Measurements from ENCODE around the gene ITPR2. TPM values are rescaled to one million over a fixed set of nuclear protein-coding genes. Genes with fewer than 3 reads are reported as not detected.
A peak's percentile ranks its signal among the peaks of the same experiment; 100 is the strongest.

Gene ITPR2
- total RNA-seq, 3 donors from 2014 or later, result 33.3 to 60.8 (median 54.0) TPM

DNA sequence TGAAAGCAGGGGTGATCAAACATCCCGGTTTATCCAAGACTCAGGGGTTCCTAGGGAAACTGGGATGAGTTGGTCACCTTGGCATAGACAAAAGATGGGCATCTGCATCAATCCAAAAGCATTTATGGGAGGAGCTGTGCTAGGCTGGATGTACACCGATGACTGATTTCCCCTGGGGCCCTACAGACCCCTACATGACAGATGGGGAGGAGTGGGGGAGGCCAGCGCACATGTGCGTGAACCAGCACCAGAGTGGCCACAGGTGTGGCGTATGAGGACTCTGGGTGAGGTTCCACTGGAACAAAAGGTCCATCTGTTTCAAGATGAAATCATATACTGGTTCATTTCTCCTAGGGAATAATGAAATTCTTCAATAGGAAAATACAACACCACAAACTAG is 210.4 kb downstream of the ITPR2 start:
- DNase-seq (no peak), ATAC-seq (no peak)
- H3K4me3 ChIP-seq, result no peak overlapping the region
- H3K9me3 ChIP-seq, result no peaks in the 10 kb centered on the region
- TF ChIP-seq, protein P1, sequence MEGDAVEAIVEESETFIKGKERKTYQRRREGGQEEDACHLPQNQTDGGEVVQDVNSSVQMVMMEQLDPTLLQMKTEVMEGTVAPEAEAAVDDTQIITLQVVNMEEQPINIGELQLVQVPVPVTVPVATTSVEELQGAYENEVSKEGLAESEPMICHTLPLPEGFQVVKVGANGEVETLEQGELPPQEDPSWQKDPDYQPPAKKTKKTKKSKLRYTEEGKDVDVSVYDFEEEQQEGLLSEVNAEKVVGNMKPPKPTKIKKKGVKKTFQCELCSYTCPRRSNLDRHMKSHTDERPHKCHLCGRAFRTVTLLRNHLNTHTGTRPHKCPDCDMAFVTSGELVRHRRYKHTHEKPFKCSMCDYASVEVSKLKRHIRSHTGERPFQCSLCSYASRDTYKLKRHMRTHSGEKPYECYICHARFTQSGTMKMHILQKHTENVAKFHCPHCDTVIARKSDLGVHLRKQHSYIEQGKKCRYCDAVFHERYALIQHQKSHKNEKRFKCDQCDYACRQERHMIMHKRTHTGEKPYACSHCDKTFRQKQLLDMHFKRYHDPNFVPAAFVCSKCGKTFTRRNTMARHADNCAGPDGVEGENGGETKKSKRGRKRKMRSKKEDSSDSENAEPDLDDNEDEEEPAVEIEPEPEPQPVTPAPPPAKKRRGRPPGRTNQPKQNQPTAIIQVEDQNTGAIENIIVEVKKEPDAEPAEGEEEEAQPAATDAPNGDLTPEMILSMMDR (IDR thresholded peaks at IDR 0.05), result no peak
- intact Hi-C loops (cut with DNase I, micrococcal nuclease), result no loop called here
- no peaks in the 10 kb centered on the region for H3K4me1 ChIP-seq (ENCODE audit: low read depth)
- no peaks in the 10 kb centered on the region for H3K36me3 ChIP-seq (ENCODE audit: low read depth)

DNA sequence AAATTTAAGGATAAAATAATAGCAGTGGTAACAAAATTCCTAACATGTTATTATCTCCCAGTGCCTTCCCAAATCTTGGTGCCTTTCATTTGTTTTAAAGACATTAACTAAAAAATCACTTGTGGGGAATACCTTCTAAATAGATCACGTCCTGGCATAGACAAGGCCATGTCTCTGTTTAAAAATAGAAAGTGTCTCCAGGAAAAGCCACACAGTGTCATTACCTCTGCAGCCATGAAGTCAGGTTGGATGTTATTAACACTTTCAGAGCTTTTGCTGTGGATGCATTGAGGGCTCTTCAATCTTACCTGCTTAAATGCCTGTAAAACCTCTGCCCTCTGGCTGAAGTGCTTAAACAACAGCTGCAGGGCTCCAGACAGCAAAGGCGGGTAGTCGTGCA is 211.1 kb downstream of the ITPR2 start:
- Histone ChIP-seq H3K36me3 (ENCODE audit: low read depth) (no peaks in the 10 kb centered on the region), H3K4me3 (no peak overlapping the region), H3K9me3 (no peaks in the 10 kb centered on the region), H3K4me1 (ENCODE audit: low read depth) (no peaks in the 10 kb centered on the region)
- TF ChIP-seq, protein P1 (IDR thresholded peaks at IDR 0.05), result no peak
- ATAC-seq (no peak), DNase-seq (no peak)
- intact Hi-C loops (cut with DNase I, micrococcal nuclease), result no loop called here

DNA sequence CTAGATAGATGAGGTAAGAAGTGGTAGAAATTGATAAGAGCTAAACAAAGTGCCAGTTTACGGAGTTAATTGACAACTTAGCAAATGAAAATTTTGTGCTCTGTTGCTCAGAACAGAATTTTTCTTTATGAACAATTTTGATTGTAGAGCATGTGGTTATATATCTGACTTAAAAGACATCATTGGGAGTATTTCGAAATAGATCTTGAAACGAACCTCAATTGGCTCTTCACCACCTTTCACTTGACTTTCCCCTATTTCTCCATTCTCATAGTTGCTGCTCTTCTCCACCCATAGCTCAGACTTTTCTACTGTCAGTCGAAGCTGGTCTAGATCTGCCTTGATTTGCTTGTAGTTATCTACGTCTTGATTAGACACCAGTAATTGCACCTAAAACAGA is 212.1 kb downstream of the ITPR2 start:
- no peak for DNase-seq
- Histone ChIP-seq H3K9me3 (no peaks in the 10 kb centered on the region), H3K36me3 (ENCODE audit: low read depth) (no peaks in the 10 kb centered on the region), H3K4me1 (ENCODE audit: low read depth) (no peaks in the 10 kb centered on the region), H3K4me3 (no peak overlapping the region)
- intact Hi-C loops (cut with DNase I, micrococcal nuclease), result no loop called here
- no peak for ATAC-seq
- TF ChIP-seq, protein P1 (IDR thresholded peaks at IDR 0.05), result no peak

DNA sequence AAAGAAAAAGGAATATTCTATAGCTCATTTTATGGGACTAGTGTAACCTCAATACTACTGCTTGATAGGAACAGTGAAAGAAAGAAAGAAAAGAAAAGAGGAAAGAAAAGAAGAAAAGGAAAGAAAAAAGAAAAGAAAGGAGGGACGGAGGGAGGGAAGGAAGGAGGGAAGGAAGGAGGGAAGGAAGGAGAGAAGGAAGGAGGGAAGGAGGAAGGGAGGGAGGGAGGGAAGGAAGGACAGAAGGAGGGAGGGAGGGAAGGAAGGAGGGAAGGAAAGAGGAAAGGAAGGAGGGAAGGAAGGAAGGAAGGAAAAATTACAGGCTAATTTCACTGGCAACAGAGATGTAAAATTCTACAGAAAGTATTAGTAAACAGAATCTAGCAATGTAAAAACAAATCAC is 215.5 kb downstream of the ITPR2 start:
- Histone ChIP-seq H3K9me3 (no peaks in the 10 kb centered on the region), H3K4me3 (no peak overlapping the region), H3K36me3 (ENCODE audit: low read depth) (no peaks in the 10 kb centered on the region), H3K4me1 (ENCODE audit: low read depth) (no peaks in the 10 kb centered on the region)
- TF ChIP-seq, protein P1 (IDR thresholded peaks at IDR 0.05), result no peak
- ATAC-seq (no peak), DNase-seq (no peak)
- intact Hi-C loops (cut with DNase I, micrococcal nuclease), result no loop called here

DNA sequence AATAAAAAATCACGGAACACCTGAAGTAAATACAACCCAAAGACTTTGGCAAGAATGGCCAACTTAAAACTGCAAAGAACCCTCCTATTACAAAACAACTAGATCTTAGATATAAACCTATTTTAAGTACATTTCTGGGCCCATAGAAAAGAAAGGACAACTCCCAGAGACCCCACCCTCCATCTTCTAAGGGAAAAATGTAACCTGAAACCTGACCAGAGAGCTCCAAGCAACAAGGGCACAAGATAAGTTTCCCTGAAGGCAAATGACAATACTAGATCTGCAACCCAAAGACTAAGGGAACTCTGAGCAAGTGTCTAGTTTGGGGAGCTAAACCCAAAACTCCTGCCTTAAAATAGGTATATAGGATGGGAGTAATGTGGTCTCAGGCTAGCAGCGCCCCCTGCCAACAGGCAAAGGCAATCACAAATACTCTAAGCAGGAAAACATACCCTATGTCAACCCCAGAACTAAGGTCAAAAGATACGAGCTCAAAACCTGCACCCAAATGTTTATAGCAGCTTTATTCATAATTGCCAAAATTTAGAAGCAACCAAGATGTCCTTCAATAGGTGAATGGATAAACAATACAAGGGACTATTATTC is 218.9 kb downstream of the ITPR2 start:
- Histone ChIP-seq H3K36me3 (ENCODE audit: low read depth) (no peaks in the 10 kb centered on the region), H3K9me3 (no peaks in the 10 kb centered on the region), H3K4me1 (ENCODE audit: low read depth) (no peaks in the 10 kb centered on the region), H3K4me3 (no peak overlapping the region)
- peak in 2 of 3 donors; percentile 35 to 47 for DNase-seq
- TF ChIP-seq, protein P1 (IDR thresholded peaks at IDR 0.05), result peak; percentile 21
- ATAC-seq, result peak; percentile 61
- intact Hi-C loops (cut with DNase I, micrococcal nuclease), result no loop called here

DNA sequence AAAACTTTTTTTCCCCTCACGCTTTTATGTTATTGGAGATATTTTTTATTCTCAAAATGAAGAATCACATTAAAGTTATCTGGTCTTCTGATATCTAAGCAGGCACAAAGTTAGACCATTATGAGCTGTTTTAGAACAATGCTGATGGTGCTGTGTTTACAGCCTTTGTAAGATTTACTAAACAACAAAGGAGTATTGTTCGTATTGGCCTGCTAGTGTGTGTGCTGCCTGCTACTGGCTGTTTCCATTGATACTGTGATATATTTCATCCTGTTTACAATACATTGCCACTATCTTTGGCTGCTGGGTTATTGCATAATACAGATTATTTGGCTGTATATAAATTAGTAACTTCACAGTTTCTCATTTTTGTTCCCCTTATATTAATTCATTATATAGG is 220.8 kb downstream of the ITPR2 start:
- Histone ChIP-seq H3K4me3 (no peak overlapping the region), H3K36me3 (ENCODE audit: low read depth) (no peaks in the 10 kb centered on the region), H3K4me1 (ENCODE audit: low read depth) (no peaks in the 10 kb centered on the region), H3K9me3 (no peaks in the 10 kb centered on the region)
- no peak for DNase-seq
- no peak for ATAC-seq
- intact Hi-C loops (cut with DNase I, micrococcal nuclease), result no loop called here
- TF ChIP-seq, protein P1 (IDR thresholded peaks at IDR 0.05), result no peak

Data from mucosa of descending colon (tissue), 3 donors.